ENCODE data around the gene NTM. TPM values are rescaled to one million over a fixed set of nuclear protein-coding genes. Genes with fewer than 3 reads are reported as not detected.

Gene NTM
- total RNA-seq, 1 experiment from 2014 or later: not detected

- H3K4me2 ChIP-seq (ENCODE audit: low read length): no peak overlapping the region
- H3K9me3 ChIP-seq (ENCODE audit: control insufficient read depth in 1 of 2, insufficient read depth in 1 of 2, low read depth in 1 of 2, low read length in 2 of 2): no peaks in the 10 kb centered on the region; a peak in 2 of 4 replicates
- TF ChIP-seq SIN3A (IDR thresholded peaks at IDR 0.05; ENCODE audit: low read depth): no peak
- TF ChIP-seq POLR2A (IDR thresholded peaks at IDR 0.05; ENCODE audit: borderline replicate concordance, extremely low read depth, insufficient read depth, insufficient read length): no peak
- no peak for TF ChIP-seq EGR1 (IDR thresholded peaks at IDR 0.05; ENCODE audit: low read depth)
- no peak for TF ChIP-seq SP1 (IDR thresholded peaks at IDR 0.05; ENCODE audit: low read depth)
- TF ChIP-seq EZH2 (IDR thresholded peaks at IDR 0.05): no peak
- no peak for TF ChIP-seq POLR2AphosphoS5 (IDR thresholded peaks at IDR 0.05; ENCODE audit: low read depth, low read length)
- TF ChIP-seq YY1 (IDR thresholded peaks at IDR 0.05; ENCODE audit: extremely low read depth, insufficient replicate concordance, low read depth, low read length): no peak
- TF ChIP-seq TCF7L2 (IDR thresholded peaks at IDR 0.05; ENCODE audit: borderline replicate concordance, extremely low read depth, insufficient read depth, insufficient read length): no peak
- TF ChIP-seq FOSL1 (IDR thresholded peaks at IDR 0.05; ENCODE audit: low read depth): no peak
- TF ChIP-seq, protein P1, sequence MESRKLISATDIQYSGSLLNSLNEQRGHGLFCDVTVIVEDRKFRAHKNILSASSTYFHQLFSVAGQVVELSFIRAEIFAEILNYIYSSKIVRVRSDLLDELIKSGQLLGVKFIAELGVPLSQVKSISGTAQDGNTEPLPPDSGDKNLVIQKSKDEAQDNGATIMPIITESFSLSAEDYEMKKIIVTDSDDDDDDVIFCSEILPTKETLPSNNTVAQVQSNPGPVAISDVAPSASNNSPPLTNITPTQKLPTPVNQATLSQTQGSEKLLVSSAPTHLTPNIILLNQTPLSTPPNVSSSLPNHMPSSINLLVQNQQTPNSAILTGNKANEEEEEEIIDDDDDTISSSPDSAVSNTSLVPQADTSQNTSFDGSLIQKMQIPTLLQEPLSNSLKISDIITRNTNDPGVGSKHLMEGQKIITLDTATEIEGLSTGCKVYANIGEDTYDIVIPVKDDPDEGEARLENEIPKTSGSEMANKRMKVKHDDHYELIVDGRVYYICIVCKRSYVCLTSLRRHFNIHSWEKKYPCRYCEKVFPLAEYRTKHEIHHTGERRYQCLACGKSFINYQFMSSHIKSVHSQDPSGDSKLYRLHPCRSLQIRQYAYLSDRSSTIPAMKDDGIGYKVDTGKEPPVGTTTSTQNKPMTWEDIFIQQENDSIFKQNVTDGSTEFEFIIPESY (IDR thresholded peaks at IDR 0.05; ENCODE audit: extremely low read depth, insufficient replicate concordance, low read length): no peak
- TF ChIP-seq, protein P2, sequence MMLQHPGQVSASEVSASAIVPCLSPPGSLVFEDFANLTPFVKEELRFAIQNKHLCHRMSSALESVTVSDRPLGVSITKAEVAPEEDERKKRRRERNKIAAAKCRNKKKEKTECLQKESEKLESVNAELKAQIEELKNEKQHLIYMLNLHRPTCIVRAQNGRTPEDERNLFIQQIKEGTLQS (IDR thresholded peaks at IDR 0.05): no peak
- TF ChIP-seq ZNF274 (IDR thresholded peaks at IDR 0.05; ENCODE audit: low read depth, low read length): no peak
- no peak for TF ChIP-seq SRF (IDR thresholded peaks at IDR 0.05; ENCODE audit: low read depth)
- TF ChIP-seq ELF1 (IDR thresholded peaks at IDR 0.05; ENCODE audit: borderline replicate concordance, low read depth): no peak
- TF ChIP-seq, protein P3, sequence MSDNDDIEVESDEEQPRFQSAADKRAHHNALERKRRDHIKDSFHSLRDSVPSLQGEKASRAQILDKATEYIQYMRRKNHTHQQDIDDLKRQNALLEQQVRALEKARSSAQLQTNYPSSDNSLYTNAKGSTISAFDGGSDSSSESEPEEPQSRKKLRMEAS (IDR thresholded peaks at IDR 0.05): no peak
- no peak for TF ChIP-seq CEBPB (IDR thresholded peaks at IDR 0.05; ENCODE audit: low read depth)
- no peak for TF ChIP-seq EZH2phosphoT487 (IDR thresholded peaks at IDR 0.05; ENCODE audit: borderline replicate concordance)
- no peak for TF ChIP-seq ZFX (IDR thresholded peaks at IDR 0.05)
- no peak for TF ChIP-seq REST (IDR thresholded peaks at IDR 0.05; ENCODE audit: low read depth)
- no peak for TF ChIP-seq JUND (IDR thresholded peaks at IDR 0.05)
- DNase-seq (ENCODE audit: low read depth, low spot score) (no peak), ATAC-seq (no peak)
- no TSS peak for BruUV-seq (replicated peaks)
- H3K27me3 ChIP-seq (ENCODE audit: insufficient read depth, low read length): no peaks in the 10 kb centered on the region
- no peaks in the 10 kb centered on the region for H3K79me2 ChIP-seq (ENCODE audit: insufficient read depth, low read length)
- H3K36me3 ChIP-seq (ENCODE audit: control insufficient read depth in 1 of 2, insufficient read depth in 2 of 2, low read length in 2 of 2): no peaks in the 10 kb centered on the region
- RAD21 ChIA-PET (ENCODE audit: low non-redundant PET in 1 of 2, low total read pairs in 2 of 2, uncharacterized antibody in 2 of 2, unreplicated experiment in 2 of 2): no interaction called here
- H3K4me3 ChIP-seq (replicated peaks in 1 of 2; ENCODE audit: low read depth in 1 of 2, low read length in 2 of 2): no peak overlapping the region
- CTCF ChIA-PET: no interaction called here
- POLR2A ChIA-PET: no interaction called here
- no peak overlapping the region for H3K27ac ChIP-seq (ENCODE audit: low read depth, low read length)
- H3K9me2 ChIP-seq (ENCODE audit: insufficient read depth): no peaks in the 10 kb centered on the region
- no peaks in the 10 kb centered on the region for H4K20me1 ChIP-seq (ENCODE audit: insufficient read depth)
- intact Hi-C loops (cut with micrococcal nuclease): no loop called here
- no peak overlapping the region for H2AFZ ChIP-seq (ENCODE audit: low read depth, low read length, poor library complexity, severe bottlenecking)
- no peak overlapping the region for H3K9ac ChIP-seq (ENCODE audit: low read length)
- H3K4me1 ChIP-seq (ENCODE audit: control insufficient read depth in 1 of 2, insufficient read depth in 2 of 2, low read length in 2 of 2): no peaks in the 10 kb centered on the region
Measured at GRCh38 chr11:131595797-131596196, 225.4 kb downstream of the NTM start.

Data from HCT116 (cell line).